Colonic mucosa (tissue), 4 donors: Measurements from ENCODE around the gene TTYH3. TPM values are rescaled to one million over a fixed set of nuclear protein-coding genes. Genes with fewer than 3 reads are reported as not detected.
"Not testable (repeated sequence)": the region's sequence is repeated elsewhere in the genome, so short reads cannot be mapped to it uniquely, and the experiment has no call there.

Experiments
- DNase-seq: peaks from one replicate; pipeline ENCODE4 v3.0.0-alpha.2; 2020
- H3K27ac ChIP-seq: fragments of 200-600 bp; one replicate; pipeline ENCODE4 v1.8.0; 2021
- H3K27me3 ChIP-seq: fragments of 200-600 bp; one replicate; pipeline ENCODE4 v1.8.0; 2021
- H3K36me3 ChIP-seq: fragments of 200-600 bp; one replicate; pipeline ENCODE4 v1.8.0; 2021
- H3K4me1 ChIP-seq: fragments of 200-600 bp; one replicate; pipeline ENCODE4 v1.8.0; 2021; ENCODE audit warnings: mild to moderate bottlenecking
- H3K4me3 ChIP-seq: fragments of 200-600 bp; one replicate; pipeline ENCODE4 v1.8.0; 2021
- H3K9ac ChIP-seq, 2 donors: one replicate each; pipeline ENCODE4 v1.7.0; 2013; ENCODE audit warnings: control low read depth in 2 of 2, low read depth in 2 of 2, low read length in 2 of 2
- H3K9me3 ChIP-seq: fragments of 200-600 bp; one replicate; pipeline ENCODE4 v1.8.0; 2021
- intact Hi-C: fragments of 100-400 bp; cut with DNase I; formaldehyde crosslinking; loops from one replicate; pipeline ENCODE4 v1.14.1; 2022
- total RNA-seq, 2 donors: library from RNA; stranded (reverse); fragmentation: NEBNext Ultra II Directional in 1 of 2; extraction: Animal tissue kit (Norgen Biotek cat#: 25700) in 1 of 2; gene quantifications; one replicate each; pipeline ENCODE4 v1.2.1, GENCODE V29; 2021
- TF ChIP-seq, protein P1 (sequence below): fragments of 200-600 bp; IDR thresholded peaks from one replicate; pipeline ENCODE4 v1.8.0; 2022; ENCODE audit warnings: antibody characterized with exemption, mild to moderate bottlenecking
- donor health status: healthy.
- donor health status: DM: no; HTN: no; CAD: no.
- donor health status: DM: no; HTN: no; CAD: no.

The TTYH3 gene
- total RNA-seq, 2 donors from 2014 or later: 50.0 to 59.5 TPM

DNA sequence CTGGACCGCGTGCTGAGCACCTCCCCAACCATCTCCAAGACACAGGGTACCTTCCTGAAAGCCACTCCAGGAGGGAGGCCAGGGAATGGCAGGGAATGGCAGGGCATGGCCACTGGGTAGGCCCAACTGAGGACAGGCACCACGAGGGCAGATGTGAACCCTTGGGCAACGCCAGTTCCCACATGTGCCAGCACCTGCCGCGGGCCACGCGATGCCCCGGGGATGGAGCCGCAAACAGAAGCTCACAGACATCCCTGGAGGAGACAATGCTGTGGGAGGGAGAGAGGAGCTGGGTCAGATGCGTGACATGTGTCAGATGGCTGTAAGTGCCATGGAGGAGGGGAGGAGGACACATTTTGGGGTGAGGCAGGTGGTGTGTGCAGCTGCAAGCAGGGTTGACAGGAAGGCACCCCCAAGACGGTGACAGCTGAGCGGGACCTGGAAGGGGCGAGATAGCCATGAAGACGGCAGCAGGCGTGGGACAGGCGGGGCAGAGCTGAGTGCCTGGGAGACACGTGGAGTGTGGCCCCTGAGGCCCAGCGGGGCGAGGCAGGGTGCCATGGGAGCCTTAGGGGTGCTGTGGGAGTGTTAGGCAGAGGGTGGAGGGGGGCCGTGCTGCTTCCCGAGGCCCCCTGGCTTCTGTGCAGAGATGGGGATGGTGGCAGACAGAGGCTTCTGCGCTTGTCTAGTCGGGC, 45.3 kb upstream of the TTYH3 start:
- Histone ChIP-seq H3K27me3 (no peaks in the 10 kb centered on the region), H3K36me3 (no peaks in the 10 kb centered on the region), H3K27ac (no peak overlapping the region), H3K4me3 (no peak overlapping the region), H3K9me3 (no peaks in the 10 kb centered on the region), H3K9ac (no peak overlapping the region), H3K4me1 (no peaks in the 10 kb centered on the region)
- DNase-seq: no peak
- intact Hi-C loops: no loop called here
- TF ChIP-seq, protein P1, sequence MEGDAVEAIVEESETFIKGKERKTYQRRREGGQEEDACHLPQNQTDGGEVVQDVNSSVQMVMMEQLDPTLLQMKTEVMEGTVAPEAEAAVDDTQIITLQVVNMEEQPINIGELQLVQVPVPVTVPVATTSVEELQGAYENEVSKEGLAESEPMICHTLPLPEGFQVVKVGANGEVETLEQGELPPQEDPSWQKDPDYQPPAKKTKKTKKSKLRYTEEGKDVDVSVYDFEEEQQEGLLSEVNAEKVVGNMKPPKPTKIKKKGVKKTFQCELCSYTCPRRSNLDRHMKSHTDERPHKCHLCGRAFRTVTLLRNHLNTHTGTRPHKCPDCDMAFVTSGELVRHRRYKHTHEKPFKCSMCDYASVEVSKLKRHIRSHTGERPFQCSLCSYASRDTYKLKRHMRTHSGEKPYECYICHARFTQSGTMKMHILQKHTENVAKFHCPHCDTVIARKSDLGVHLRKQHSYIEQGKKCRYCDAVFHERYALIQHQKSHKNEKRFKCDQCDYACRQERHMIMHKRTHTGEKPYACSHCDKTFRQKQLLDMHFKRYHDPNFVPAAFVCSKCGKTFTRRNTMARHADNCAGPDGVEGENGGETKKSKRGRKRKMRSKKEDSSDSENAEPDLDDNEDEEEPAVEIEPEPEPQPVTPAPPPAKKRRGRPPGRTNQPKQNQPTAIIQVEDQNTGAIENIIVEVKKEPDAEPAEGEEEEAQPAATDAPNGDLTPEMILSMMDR: no peak

DNA sequence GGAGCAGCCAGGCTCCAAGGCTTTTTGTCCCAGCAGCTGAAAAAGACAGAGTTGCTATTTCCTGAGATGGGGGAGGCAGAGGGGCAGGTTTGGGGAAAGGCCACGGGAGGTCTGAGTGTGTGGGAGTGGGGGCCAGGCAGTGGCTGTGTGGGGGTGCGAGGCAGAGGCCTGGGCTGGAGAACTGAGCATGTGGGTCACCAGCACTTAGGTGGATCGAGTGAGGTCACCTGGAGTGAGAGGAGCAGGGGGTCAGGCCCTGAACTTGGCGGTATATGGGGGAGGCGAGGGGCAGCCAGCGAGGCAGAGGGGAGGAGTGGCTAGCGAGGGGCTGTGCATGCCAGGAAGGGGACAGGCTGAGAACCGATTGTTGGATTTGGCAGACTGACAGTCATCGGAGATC, 44.7 kb upstream of the TTYH3 start:
- Histone ChIP-seq H3K27me3 (no peaks in the 10 kb centered on the region), H3K4me3 (no peak overlapping the region), H3K36me3 (no peaks in the 10 kb centered on the region), H3K9ac (no peak overlapping the region), H3K27ac (no peak overlapping the region), H3K4me1 (no peaks in the 10 kb centered on the region), H3K9me3 (no peaks in the 10 kb centered on the region)
- no peak for DNase-seq
- TF ChIP-seq, protein P1: no peak
- intact Hi-C loops: no loop called here

GRCh38 chr7:2587778-2588177, 44.0 kb upstream of the TTYH3 start:
- no peaks in the 10 kb centered on the region for H3K9me3 ChIP-seq
- no peaks in the 10 kb centered on the region for H3K36me3 ChIP-seq
- DNase-seq: no peak
- no peak overlapping the region for H3K9ac ChIP-seq
- no peak overlapping the region for H3K4me3 ChIP-seq
- no peak overlapping the region for H3K27ac ChIP-seq
- intact Hi-C loops: no loop called here
- TF ChIP-seq, protein P1: no peak
- H3K4me1 ChIP-seq: no peaks in the 10 kb centered on the region
- H3K27me3 ChIP-seq: no peaks in the 10 kb centered on the region

- Histone ChIP-seq H3K9ac (no peak overlapping the region), H3K9me3 (no peaks in the 10 kb centered on the region), H3K4me1 (no peaks in the 10 kb centered on the region), H3K27ac (no peak overlapping the region), H3K27me3 (no peaks in the 10 kb centered on the region), H3K4me3 (no peak overlapping the region), H3K36me3 (no peaks in the 10 kb centered on the region)
- TF ChIP-seq, protein P1: no peak
- intact Hi-C loops: no loop called here
- DNase-seq: no peak
Measured at GRCh38 chr7:2589341-2589740, 42.4 kb upstream of the TTYH3 start.

- intact Hi-C loops, H3K36me3 ChIP-seq, DNase-seq, H3K27me3 ChIP-seq, H3K9ac ChIP-seq, H3K27ac ChIP-seq, H3K4me3 ChIP-seq, H3K9me3 ChIP-seq, H3K4me1 ChIP-seq: not testable (repeated sequence)
Measured at GRCh38 chr7:2589941-2590340, 41.8 kb upstream of the TTYH3 start.

DNA sequence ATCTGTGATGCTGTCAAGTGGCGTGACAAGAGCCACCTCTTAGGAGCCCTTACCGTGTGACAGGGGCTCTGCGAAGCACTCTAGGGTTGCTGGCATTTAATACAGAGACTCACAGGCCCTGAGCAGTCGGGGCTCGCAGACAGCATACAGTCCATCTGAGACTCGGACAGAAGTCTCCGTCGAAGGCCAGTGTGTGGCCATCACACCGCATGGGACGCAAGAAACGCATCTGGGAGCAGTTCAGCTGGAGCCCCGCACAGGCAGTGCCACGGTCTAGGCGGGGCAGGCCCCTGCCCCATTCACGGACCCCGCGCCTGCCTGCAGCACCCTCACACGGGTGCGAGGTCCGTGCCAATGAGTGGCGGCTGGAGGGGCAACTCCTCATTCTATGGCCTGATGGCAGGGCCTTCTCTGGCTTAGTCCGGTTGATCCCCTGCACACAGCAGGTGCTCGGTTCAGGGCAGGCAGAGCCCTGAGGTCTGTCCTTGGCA, 39.4 kb upstream of the TTYH3 start:
- TF ChIP-seq, protein P1: no peak
- no peak overlapping the region for H3K4me3 ChIP-seq
- H3K27ac ChIP-seq: no peak overlapping the region
- no peaks in the 10 kb centered on the region for H3K27me3 ChIP-seq
- H3K9ac ChIP-seq: no peak overlapping the region
- no peaks in the 10 kb centered on the region for H3K4me1 ChIP-seq
- intact Hi-C loops: no loop called here
- H3K36me3 ChIP-seq: no peaks in the 10 kb centered on the region
- no peak for DNase-seq
- H3K9me3 ChIP-seq: no peaks in the 10 kb centered on the region
